Adrenal gland (tissue), 5 donors: Measurements from ENCODE around the gene KDM6B.

Experiments
- POLR2A ChIP-seq, 2 donors: fragments of 450-650 bp; IDR thresholded peaks; one replicate each; pipeline ENCODE4 v1.6.1; 2017; ENCODE audit warnings: antibody characterized with exemption in 2 of 2, mild to moderate bottlenecking in 2 of 2, moderate library complexity in 1 of 2
- TF ChIP-seq, protein P1 (sequence below), 6 experiments: fragments of 450-650 bp in 4 of 6; fragments of 200-600 bp in 2 of 6; sonication (generic) in 1 of 6; IDR thresholded peaks; 1 replicate in 5 of 6; 2 replicates in 1 of 6; pipeline versions ENCODE4 v1.5.1 to v1.8.0; 2016 to 2021; ENCODE audit warnings: antibody characterized with exemption in 6 of 6, mild to moderate bottlenecking in 2 of 6, moderate library complexity in 1 of 6
- donor health status: DM: no; HTN: no; CAD: no.

DNA sequence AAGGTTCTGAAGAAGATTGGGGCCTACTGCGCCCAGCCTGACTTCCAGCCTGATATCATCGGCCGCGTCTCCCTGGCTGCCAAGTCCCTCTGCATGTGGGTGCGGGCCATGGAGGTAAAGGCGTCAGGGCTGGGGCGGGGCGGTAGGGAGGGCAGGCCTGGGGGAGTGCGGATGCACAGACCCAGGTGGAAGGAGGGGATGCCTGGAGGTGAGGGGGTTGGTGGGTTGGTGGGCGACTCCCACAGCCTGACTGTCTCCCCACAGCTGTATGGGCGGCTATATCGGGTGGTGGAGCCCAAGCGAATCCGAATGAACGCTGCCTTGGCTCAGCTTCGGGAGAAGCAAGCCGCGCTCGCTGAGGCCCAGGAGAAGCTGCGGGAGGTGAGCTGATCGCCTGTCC, 26.8 kb upstream of the KDM6B start:
- TF ChIP-seq, protein P1, sequence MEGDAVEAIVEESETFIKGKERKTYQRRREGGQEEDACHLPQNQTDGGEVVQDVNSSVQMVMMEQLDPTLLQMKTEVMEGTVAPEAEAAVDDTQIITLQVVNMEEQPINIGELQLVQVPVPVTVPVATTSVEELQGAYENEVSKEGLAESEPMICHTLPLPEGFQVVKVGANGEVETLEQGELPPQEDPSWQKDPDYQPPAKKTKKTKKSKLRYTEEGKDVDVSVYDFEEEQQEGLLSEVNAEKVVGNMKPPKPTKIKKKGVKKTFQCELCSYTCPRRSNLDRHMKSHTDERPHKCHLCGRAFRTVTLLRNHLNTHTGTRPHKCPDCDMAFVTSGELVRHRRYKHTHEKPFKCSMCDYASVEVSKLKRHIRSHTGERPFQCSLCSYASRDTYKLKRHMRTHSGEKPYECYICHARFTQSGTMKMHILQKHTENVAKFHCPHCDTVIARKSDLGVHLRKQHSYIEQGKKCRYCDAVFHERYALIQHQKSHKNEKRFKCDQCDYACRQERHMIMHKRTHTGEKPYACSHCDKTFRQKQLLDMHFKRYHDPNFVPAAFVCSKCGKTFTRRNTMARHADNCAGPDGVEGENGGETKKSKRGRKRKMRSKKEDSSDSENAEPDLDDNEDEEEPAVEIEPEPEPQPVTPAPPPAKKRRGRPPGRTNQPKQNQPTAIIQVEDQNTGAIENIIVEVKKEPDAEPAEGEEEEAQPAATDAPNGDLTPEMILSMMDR (IDR thresholded peaks at IDR 0.05): no peak
- TF ChIP-seq POLR2A (IDR thresholded peaks at IDR 0.05): no peak
